SK-N-MC (cell line): ENCODE measurements around the gene EML2.

Source experiments
- EZH2 ChIP-seq: fragments of 200-600 bp; sonication (generic); IDR thresholded peaks from one replicate; pipeline ENCODE4 v1.6.1; 2017; ENCODE audit warnings: antibody characterized with exemption
- FOXP2 ChIP-seq: optimal IDR thresholded peaks from 2 replicates; pipeline ENCODE3; 2011; ENCODE audit warnings: mild to moderate bottlenecking, moderate library complexity; ENCODE audit not compliant: insufficient read depth; ENCODE audit errors: extremely low read length, control extremely low read depth
- POLR2AphosphoS5 ChIP-seq: IDR thresholded peaks from 2 replicates; pipeline ENCODE4 v1.6.1; 2012; ENCODE audit warnings: mild to moderate bottlenecking, low read depth, low read length, borderline replicate concordance

GRCh38 chr19:45636902-45637301, 2.3 kb downstream of the EML2 start:
- TF ChIP-seq EZH2: no peak
- TF ChIP-seq POLR2AphosphoS5: no peak
- no peak for TF ChIP-seq FOXP2
